Activated CD4-positive, alpha-beta T cell treated with anti-CD3 and anti-CD28 coated beads, Interleukin-2, amount 10 ng/mL, durations not matched to agents 7 days and 5 days (primary cell): ENCODE measurements around the gene SIPA1L3. TPM values are rescaled to one million over a fixed set of nuclear protein-coding genes. Genes with fewer than 3 reads are reported as not detected.
"Not testable (repeated sequence)": the region's sequence is repeated elsewhere in the genome, so short reads cannot be mapped to it uniquely, and the experiment has no call there.

Experiments used
- CTCF ChIA-PET: fragments of 350-600 bp; sonication (Branson Sonifier 250); formaldehyde crosslinking; loops from one replicate; lab custom pipeline; 2021; ENCODE audit warnings: antibody characterized with exemption; lab: Charles Lee
- POLR2A ChIA-PET: fragments of 350-600 bp; sonication (Branson Sonifier 250); formaldehyde crosslinking; loops from one replicate; lab custom pipeline; 2021; ENCODE audit warnings: antibody characterized with exemption; lab: Charles Lee
- DNase-seq: peaks from one replicate; pipeline ENCODE4 v3.0.0-alpha.2; 2020
- H3K27ac Mint-ChIP-seq: one replicate; pipeline ENCODE4 v1.8.0; 2021; ENCODE audit warnings: mild to moderate bottlenecking, moderate library complexity, mixed read lengths
- H3K27me3 Mint-ChIP-seq: one replicate; pipeline ENCODE4 v1.8.0; 2021; ENCODE audit warnings: mixed read lengths
- H3K36me3 Mint-ChIP-seq: one replicate; pipeline ENCODE4 v1.8.0; 2021; ENCODE audit warnings: low read depth, mixed read lengths
- H3K4me1 Mint-ChIP-seq: one replicate; pipeline ENCODE4 v1.8.0; 2021; ENCODE audit warnings: mixed read lengths
- H3K4me3 Mint-ChIP-seq: one replicate; pipeline ENCODE4 v1.8.0; 2021; ENCODE audit warnings: mild to moderate bottlenecking, moderate library complexity, mixed read lengths
- H3K9me3 Mint-ChIP-seq: one replicate; pipeline ENCODE4 v1.8.0; 2021; ENCODE audit warnings: mixed read lengths
- total RNA-seq, 2 experiments: library from RNA; stranded (reverse); gene quantifications; one replicate each; pipeline ENCODE4 v1.2.3, GENCODE V29; 2021

The SIPA1L3 gene
- total RNA-seq, 2 experiments from 2014 or later: 17.1 to 25.0 TPM

DNA sequence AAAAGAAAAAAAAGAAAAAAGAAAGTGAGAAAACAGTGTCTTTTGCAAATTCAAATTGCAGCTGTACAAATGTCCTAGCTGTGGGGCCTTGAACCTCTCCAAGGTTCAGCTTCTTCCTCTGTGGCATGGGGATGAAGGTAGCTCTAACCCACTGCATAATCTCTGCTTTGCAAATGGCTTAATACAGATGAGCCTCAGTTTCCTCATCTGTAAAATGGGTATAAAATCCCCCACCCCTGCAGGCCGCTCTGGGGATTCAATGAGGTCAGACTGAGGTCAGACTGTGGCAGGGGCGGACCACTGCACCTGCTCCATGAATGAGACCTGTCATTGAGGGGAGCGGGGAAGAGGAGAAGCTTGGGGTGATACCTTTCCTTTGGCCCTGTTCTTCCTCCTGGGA is 311.2 kb downstream of the SIPA1L3 start:
- no peak for DNase-seq
- POLR2A ChIA-PET: interaction anchor here (0.7 kb wide), 1 partner anchor 117 kb away, joined by 4 read pairs; the partner anchor contains the start of gene CATSPERG
- Mint-ChIP-seq H3K4me1 (peaks cover 17% of the 10 kb centered on the region), H3K9me3 (no peaks in the 10 kb centered on the region), H3K27ac (no peak overlapping the region), H3K36me3 (no peaks in the 10 kb centered on the region), H3K4me3 (no peak overlapping the region), H3K27me3 (peaks cover 32% of the 10 kb centered on the region)
- CTCF ChIA-PET: interaction anchor here (1.0 kb wide), 1 partner anchor 19 kb away, joined by 3 read pairs; no protein-coding TSS in a partner anchor

DNA sequence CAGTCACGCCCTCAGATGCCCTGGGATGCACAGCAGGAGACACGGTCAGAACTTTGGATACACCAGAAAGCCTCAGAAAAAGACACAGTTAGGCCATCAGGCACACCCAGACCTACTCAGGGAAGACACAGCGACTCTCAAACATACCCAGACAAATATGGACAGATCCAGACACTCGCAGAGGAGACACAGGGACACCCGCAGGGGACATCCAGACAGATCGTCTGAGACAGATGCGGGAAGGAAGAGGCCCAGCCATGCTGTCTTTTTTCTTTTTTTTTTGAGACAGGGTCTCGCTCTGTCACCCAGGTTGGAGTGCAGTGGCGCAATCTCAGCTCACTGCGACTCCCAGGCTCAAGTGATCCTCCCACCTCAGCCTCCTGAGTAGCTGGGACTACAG is 312.2 kb downstream of the SIPA1L3 start:
- H3K36me3 Mint-ChIP-seq: no peaks in the 10 kb centered on the region

DNA sequence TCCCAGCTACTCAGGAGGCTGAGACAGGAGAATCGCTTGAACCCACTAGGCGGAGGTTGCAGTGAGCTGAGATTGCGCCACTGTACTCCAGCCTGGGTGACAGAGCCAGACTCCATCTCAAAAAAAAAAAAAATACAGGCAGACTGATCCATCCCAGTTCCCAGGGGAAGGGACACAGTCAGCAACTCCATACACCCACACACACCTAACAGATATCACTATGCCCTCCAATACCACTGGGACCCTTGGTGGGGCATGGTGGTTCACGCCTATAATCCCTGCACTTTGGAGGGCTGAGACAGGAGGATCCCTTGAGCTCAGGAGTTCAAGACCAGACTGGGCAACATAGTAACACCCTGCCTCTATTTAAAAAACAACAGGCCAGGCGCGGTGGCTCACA is 314.4 kb downstream of the SIPA1L3 start:
- CTCF ChIA-PET: interaction anchor here (0.6 kb wide), 1 partner anchor 298 kb away, joined by 4 read pairs; no protein-coding TSS in a partner anchor
- Mint-ChIP-seq H3K4me3 (no peak overlapping the region), H3K9me3 (no peaks in the 10 kb centered on the region), H3K27me3 (peaks cover 33% of the 10 kb centered on the region), H3K27ac (no peak overlapping the region), H3K4me1 (peaks cover 14% of the 10 kb centered on the region), H3K36me3 (no peaks in the 10 kb centered on the region)
- POLR2A ChIA-PET: no interaction called here
- no peak for DNase-seq

More for the DNA sequence above, 312.2 kb downstream of the SIPA1L3 start:
- DNase-seq: no peak
- no peak overlapping the region for H3K27ac Mint-ChIP-seq
- H3K9me3 Mint-ChIP-seq: no peaks in the 10 kb centered on the region
- POLR2A ChIA-PET: no interaction called here
- CTCF ChIA-PET: interaction anchor here (0.8 kb wide), 1 partner anchor 711 kb away, joined by 3 read pairs; the partner anchor contains the start of genes MRPS12 and SARS2
- no peak overlapping the region for H3K4me3 Mint-ChIP-seq
- H3K27me3 Mint-ChIP-seq: peaks cover 33% of the 10 kb centered on the region
- H3K4me1 Mint-ChIP-seq: peaks cover 12% of the 10 kb centered on the region

DNA sequence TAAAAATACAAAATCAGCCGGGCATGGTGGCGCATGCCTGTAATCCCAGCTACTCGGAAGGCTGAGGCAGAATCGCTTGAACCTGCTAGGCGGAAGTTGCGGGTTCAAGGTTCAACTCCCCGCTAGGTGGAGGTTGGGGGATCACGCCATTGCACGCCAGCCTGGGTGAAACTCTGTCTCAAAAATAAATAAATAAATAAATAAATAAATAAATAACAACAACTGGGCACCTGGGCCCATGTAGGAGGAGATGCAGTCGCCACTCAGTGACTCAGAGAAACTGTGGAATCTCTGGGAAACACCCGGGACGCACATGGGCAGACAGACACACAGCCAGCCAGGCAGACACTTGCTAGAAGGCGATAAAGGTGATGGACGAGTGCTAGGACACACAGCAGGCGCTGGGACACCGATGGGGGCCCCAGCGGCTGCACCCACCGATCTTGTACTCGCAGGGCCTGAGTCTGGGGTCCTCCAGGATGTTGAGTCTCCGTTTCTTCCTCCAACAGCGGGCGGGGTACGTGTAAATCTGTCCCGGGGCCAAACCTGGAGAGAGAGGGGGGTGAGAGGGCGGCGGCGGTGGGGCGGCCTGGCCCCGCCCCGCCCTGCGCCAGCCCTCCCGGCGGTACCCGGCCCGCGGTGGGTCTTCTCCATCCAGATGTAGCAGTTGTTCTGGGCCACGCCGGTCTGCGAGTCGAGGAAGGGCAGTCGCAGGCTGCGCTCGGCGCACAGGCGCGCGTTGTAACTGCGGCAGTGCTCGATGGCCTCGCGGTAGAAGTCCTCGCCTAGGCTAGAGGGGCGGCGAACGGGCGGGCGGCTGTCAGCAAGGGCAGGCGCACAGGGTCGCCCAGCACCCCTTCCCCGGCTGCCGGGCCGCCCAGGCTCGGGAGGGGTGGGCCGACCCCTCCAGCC is 315.2 kb downstream of the SIPA1L3 start:
- no peaks in the 10 kb centered on the region for H3K9me3 Mint-ChIP-seq
- H3K4me3 Mint-ChIP-seq: no peak overlapping the region
- H3K27me3 Mint-ChIP-seq: peaks cover 39% of the 10 kb centered on the region
- H3K4me1 Mint-ChIP-seq: peaks cover 14% of the 10 kb centered on the region
- no peak for DNase-seq
- no peak overlapping the region for H3K27ac Mint-ChIP-seq
- H3K36me3 Mint-ChIP-seq: no peaks in the 10 kb centered on the region
- POLR2A ChIA-PET: no interaction called here
- CTCF ChIA-PET: no interaction called here

DNA sequence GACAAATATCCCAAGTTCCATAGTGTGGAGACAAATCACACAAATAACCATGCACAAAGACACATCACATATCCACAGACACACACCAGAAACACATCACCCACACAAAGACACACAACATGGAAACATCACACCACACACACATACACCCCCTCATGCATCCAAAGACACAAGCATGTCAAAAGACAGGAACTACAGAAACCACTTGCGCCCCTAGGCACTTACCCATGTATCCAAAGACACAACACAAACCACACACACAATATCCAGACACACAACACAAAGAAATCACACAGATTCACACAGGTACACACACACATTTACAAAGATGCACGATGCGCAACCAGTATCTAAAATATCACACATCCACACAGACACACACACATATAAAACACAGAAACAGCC is 316.1 kb downstream of the SIPA1L3 start:
- H3K9me3 Mint-ChIP-seq: no peaks in the 10 kb centered on the region
- DNase-seq: no peak
- H3K27me3 Mint-ChIP-seq: peaks cover 47% of the 10 kb centered on the region
- peak overlapping the region; percentile 0 for H3K4me3 Mint-ChIP-seq
- POLR2A ChIA-PET: no interaction called here
- H3K4me1 Mint-ChIP-seq: peaks cover 18% of the 10 kb centered on the region
- CTCF ChIA-PET: no interaction called here
- no peaks in the 10 kb centered on the region for H3K36me3 Mint-ChIP-seq
- no peak overlapping the region for H3K27ac Mint-ChIP-seq

DNA sequence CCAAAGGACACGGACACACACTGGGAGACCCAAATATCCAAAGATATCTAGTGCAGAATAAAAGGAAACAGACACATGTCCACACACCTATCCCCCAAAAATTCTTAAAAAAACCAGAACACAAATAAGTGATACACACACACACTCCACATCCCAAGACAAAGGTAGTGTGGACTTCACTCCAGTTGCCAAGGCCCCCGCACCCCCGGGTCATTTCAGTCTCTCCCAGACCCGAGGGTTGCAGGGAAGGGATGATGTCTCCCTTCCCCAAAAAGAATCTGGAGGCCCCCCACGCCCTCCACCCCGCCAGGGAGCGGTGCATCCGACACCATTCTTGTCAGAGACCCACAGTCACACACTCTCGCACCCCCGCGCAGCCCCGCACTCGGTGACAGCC is 316.6 kb downstream of the SIPA1L3 start:
- Mint-ChIP-seq H3K4me1 (peaks cover 18% of the 10 kb centered on the region), H3K9me3 (no peaks in the 10 kb centered on the region), H3K36me3 (no peaks in the 10 kb centered on the region), H3K27me3 (peaks cover 49% of the 10 kb centered on the region), H3K27ac (no peak overlapping the region), H3K4me3 (peak overlapping the region; percentile 11)
- CTCF ChIA-PET: no interaction called here
- POLR2A ChIA-PET: no interaction called here
- DNase-seq: no peak

DNA sequence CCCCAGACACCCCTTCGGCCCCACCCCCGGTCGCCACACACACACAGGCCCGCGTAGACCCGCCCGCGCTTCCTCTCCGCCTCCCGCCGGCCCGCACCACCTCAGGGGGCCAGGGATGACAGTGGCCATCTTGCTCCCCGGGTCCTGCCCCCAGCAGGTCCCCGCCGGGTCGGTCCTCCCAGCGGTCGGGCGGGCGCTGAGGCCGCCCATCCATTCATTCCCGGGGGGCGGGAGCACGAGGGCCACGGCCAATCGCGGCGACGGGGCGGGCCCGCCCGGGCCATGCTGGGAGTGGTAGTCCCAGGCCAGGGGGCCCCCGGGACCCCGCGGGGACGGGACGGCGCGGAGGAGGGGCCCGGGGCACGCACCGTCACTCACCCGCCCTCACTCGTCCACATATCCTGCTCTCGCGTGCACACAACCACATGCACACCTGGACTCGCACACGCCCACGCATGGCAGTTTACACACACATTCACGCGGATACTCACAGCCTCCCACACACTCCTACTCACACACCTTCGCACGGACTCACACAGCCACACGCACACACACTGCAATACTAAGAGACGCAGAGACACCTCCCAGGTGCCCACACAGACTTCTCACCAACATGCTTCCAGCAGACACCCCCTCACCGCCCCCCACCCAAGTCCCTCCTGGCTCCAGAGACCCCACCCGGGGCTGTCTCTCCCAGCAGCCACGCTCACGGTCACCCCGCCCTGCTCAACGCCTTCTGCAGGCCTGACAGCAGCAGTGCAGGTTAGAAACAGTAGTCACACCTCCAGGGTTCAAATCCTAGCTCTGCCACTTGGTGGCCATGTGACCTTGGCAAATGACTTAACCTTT is 317.2 kb downstream of the SIPA1L3 start, which contains the start of gene DPF1:
Gene DPF1 (minus strand): TSS at position 209 of the 849 bp plus-strand sequence. CDS start 80 bp downstream, at position 129.
- ChIA-PET POLR2A (no interaction called here), CTCF (interaction anchor here (1.5 kb wide), 1 partner anchor 20 kb away, joined by 3 read pairs; no protein-coding TSS in a partner anchor)
- Mint-ChIP-seq H3K27me3 (peaks cover 51% of the 10 kb centered on the region), H3K27ac (no peak within 1 kb of the TSS), H3K36me3 (no peaks in the 10 kb centered on the region), H3K4me1 (peaks cover 20% of the 10 kb centered on the region), H3K4me3 (peak within 1 kb of the TSS; percentile 59), H3K9me3 (no peaks in the 10 kb centered on the region)
- peak; percentile 50 for DNase-seq

DNA sequence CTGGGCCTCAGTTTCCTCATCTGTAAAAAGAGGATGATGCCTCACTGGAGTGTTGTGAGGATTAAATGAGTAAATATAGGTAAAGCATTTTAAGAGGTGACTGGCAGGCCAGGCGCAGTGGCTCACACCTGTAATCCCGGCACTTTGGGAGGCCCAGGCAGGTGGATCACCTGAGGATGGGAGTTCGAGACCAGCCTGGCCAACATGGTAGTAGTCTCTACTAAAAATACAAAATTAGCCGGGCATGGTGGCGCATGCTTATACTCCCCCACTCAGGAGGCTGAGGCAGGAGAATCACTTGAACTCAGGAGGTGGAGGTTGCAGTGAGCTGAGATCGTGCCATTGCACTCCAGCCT is 317.8 kb downstream of the SIPA1L3 start:
- H3K4me1 Mint-ChIP-seq: peaks cover 21% of the 10 kb centered on the region
- H3K9me3 Mint-ChIP-seq, DNase-seq, POLR2A ChIA-PET, H3K36me3 Mint-ChIP-seq, H3K27ac Mint-ChIP-seq: not testable (repeated sequence)
- CTCF ChIA-PET: interaction anchor here (0.7 to 1.5 kb wide), 2 partner anchors 10 to 19 kb away, joined by 3 read pairs; no protein-coding TSS in a partner anchor
- H3K4me3 Mint-ChIP-seq: peak overlapping the region; percentile 59
- H3K27me3 Mint-ChIP-seq: peaks cover 52% of the 10 kb centered on the region

DNA sequence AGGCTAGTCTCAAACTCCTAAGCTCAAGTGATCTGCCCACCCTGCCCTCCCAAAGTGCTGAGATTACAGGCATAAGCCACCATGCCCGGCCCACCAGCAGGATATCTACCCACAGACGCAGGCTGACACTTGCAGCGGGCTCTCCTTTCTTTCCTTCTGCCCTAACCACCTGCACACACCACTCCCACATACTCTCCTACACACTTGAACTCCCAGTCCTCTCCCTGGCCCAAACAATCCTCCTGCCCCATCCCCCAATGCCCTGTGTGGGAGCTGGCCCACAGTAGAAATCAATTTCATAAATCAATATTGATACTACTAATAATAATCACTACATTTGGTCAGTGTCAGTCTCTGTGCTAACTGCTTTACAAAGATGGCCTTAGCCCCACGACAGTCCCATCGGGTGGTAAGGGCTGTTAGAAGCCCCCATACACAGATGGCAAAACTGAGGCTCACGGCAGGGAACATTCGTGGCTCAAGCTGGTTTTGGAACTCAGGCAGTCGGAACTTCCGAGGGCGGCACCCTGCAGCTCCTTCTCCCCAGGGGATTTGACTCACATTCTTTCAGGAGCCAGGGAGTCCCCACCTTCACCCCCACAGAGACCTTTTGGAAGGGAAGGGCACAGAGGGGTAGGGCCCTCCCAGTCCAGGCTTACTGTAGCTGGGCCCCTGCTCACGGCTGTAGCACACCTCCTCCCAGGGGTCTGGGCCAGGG is 320.4 kb downstream of the SIPA1L3 start:
- Mint-ChIP-seq H3K4me3 (no peak overlapping the region), H3K4me1 (peaks cover 23% of the 10 kb centered on the region), H3K27ac (no peak overlapping the region), H3K9me3 (no peaks in the 10 kb centered on the region), H3K36me3 (no peaks in the 10 kb centered on the region), H3K27me3 (peaks cover 61% of the 10 kb centered on the region)
- no peak for DNase-seq
- CTCF ChIA-PET: no interaction called here
- POLR2A ChIA-PET: no interaction called here

DNA sequence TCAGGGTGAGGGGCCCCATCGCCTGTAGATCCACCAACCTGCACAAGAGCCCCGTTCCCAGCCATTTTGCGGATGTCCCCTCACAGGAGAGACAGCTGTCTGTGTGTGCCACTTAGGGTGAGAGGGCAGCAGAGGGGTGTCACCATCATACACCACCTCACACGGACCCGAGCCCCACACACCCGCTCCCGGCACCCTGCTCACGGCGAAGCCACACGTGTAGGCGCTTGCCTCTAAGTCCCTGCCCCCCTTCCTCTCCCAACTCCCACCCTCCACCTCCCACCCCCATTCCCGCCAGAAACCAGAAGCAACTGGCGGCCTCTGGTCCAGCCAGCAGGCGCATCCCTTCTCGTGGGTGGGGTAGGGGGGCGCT is 321.0 kb downstream of the SIPA1L3 start:
- CTCF ChIA-PET: no interaction called here
- Mint-ChIP-seq H3K36me3 (no peaks in the 10 kb centered on the region), H3K4me1 (peaks cover 21% of the 10 kb centered on the region), H3K27me3 (peaks cover 58% of the 10 kb centered on the region), H3K9me3 (no peaks in the 10 kb centered on the region), H3K4me3 (no peak overlapping the region), H3K27ac (no peak overlapping the region)
- DNase-seq: no peak
- POLR2A ChIA-PET: interaction anchor here (0.5 kb wide), 1 partner anchor 111 kb away, joined by 6 read pairs; no protein-coding TSS in a partner anchor

DNA sequence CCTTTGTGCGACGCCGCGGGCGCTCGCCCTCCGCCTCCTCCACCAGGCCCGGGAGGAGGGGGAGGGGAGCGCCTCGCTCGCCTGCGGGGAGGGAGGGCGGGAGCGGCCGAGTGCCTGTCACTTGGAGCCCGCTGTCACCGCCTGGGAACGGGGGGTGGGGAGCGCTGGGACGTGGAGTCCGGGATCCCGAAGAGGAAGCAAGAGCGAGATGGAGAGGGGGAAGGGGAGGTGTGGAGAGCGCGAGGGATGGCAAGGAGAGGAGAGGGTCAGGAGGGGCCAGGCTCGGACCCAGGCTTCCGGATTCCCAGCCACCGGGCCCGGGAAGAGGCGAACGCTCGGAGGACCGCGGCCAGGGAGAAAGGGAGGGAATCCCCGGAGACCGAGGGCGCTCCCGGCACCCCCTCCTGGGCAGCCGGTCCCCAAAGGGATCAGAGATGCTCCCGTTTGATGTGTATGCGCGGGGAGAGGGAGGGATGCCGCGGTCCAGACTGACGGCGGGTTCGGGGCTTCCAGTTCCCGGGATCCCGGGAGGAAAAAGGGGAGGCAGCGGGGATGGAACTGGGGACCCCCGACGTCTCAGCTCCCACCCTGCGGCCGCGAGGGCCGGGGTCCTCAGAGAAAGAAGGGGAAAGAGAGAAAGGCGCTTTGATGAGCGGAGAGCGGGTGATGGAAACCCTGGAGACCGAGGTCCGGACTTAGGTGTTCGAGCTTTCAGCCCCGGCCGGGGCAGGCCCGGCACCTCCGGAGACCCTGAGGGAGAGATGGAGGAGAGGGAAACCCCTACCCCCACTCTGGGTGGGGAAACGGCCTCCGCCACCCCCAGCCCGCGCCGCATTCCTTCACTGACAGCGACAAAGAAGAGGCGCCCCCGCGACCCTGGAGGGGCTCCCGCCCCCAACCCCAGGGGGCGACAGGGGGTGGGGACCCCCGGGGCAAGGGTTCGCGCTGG is 321.8 kb downstream of the SIPA1L3 start:
- Mint-ChIP-seq H3K27me3 (peaks cover 50% of the 10 kb centered on the region), H3K4me3 (peak overlapping the region; percentile 41)

More for the DNA sequence above, 321.8 kb downstream of the SIPA1L3 start:
- Mint-ChIP-seq H3K36me3 (no peaks in the 10 kb centered on the region), H3K4me1 (peaks cover 16% of the 10 kb centered on the region), H3K27ac (no peak overlapping the region), H3K9me3 (no peaks in the 10 kb centered on the region)
- POLR2A ChIA-PET: interaction anchor here (0.5 kb wide), 1 partner anchor 111 kb away, joined by 6 read pairs; no protein-coding TSS in a partner anchor
- CTCF ChIA-PET: interaction anchor here (0.6 kb wide), 1 partner anchor 583 kb away, joined by 5 read pairs; no protein-coding TSS in a partner anchor
- no peak for DNase-seq
